NB4 (cell line): ENCODE data around the gene NOL3.

Experiments used
- CTCF ChIP-seq: IDR thresholded peaks from one replicate; pipeline ENCODE4 v1.5.1; 2012; ENCODE audit warnings: low read depth, low read length
- MAX ChIP-seq: IDR thresholded peaks from 2 replicates; pipeline ENCODE4 v1.6.1; 2011; ENCODE audit warnings: low read depth, low read length
- POLR2A ChIP-seq: IDR thresholded peaks from 2 replicates; pipeline ENCODE4 v1.6.1; 2011; ENCODE audit warnings: mild to moderate bottlenecking; ENCODE audit not compliant: insufficient read length; ENCODE audit errors: extremely low read depth

- TF ChIP-seq CTCF: no peak
- TF ChIP-seq POLR2A: no peak
- no peak for TF ChIP-seq MAX
Observed at GRCh38 chr16:67186550-67186950, 16.2 kb downstream of the NOL3 start.
